ENCODE results near the gene TPSD1.

GRCh38 chr16:1261131-1261892 lies 5.4 kb downstream of the TPSD1 start:
- TF ChIP-seq POLR2AphosphoS5 (IDR thresholded peaks at IDR 0.05; ENCODE audit: borderline replicate concordance, low read depth, low read length) = no peak
- TF ChIP-seq EZH2 (IDR thresholded peaks at IDR 0.05) = no peak

All from SK-N-MC (cell line).